Measurements from ENCODE around the gene MAN2A2. TPM values are rescaled to one million over a fixed set of nuclear protein-coding genes. Genes with fewer than 3 reads are reported as not detected.

Gene MAN2A2
- total RNA-seq, 1 experiment from 2014 or later, result 27.4 TPM

- Histone ChIP-seq H3K27me3 (ENCODE audit: insufficient read depth, low read length) (no peaks in the 10 kb centered on the region), H3K14ac (ENCODE audit: insufficient read depth, low read length) (no peak overlapping the region), H3K27ac (ENCODE audit: insufficient read length, low read depth, low read length) (no peak overlapping the region), H4K5ac (ENCODE audit: insufficient read length, low read depth, low read length) (no peak overlapping the region), H3K56ac (ENCODE audit: insufficient read length, low read depth, low read length) (no peak overlapping the region), H2AK5ac (ENCODE audit: insufficient read length, low read length) (no peak overlapping the region), H3K79me1 (ENCODE audit: insufficient read depth, low read depth, low read length, poor library complexity, severe bottlenecking) (no peaks in the 10 kb centered on the region), H3K4me2 (ENCODE audit: insufficient read depth, insufficient read length, low read length) (no peak overlapping the region), H3K79me2 (ENCODE audit: insufficient read depth, low read length) (no peaks in the 10 kb centered on the region), H2BK5ac (ENCODE audit: insufficient read length, low read length) (no peak overlapping the region), H3K9ac (ENCODE audit: extremely low read depth, insufficient read length, low read length) (no peak overlapping the region), H3K9me3 (ENCODE audit: control insufficient read depth, low read depth, low read length) (no peaks in the 10 kb centered on the region), H4K91ac (ENCODE audit: insufficient read length, low read depth, low read length) (no peak overlapping the region), H3K18ac (ENCODE audit: insufficient read length, low read depth, low read length) (no peak overlapping the region), H3K4ac (ENCODE audit: low read depth, low read length) (no peak overlapping the region), H3K23ac (ENCODE audit: insufficient read length, low read depth, low read length) (no peak overlapping the region), H3K4me1 (ENCODE audit: insufficient read depth, low read length) (no peaks in the 10 kb centered on the region), H4K20me1 (ENCODE audit: control insufficient read depth, insufficient read depth, insufficient read length) (no peaks in the 10 kb centered on the region), H4K8ac (replicated peaks; ENCODE audit: insufficient read length, low read depth, low read length) (no peak overlapping the region), H2BK15ac (ENCODE audit: low read depth, low read length) (no peak overlapping the region), H2BK20ac (ENCODE audit: low read depth, low read length, poor library complexity, severe bottlenecking) (no peak overlapping the region), H2AFZ (ENCODE audit: low read length) (no peak overlapping the region), H2BK120ac (ENCODE audit: low read depth, low read length, poor library complexity, severe bottlenecking) (no peak overlapping the region), H3K23me2 (ENCODE audit: insufficient read length, low read depth, low read length, poor library complexity, severe bottlenecking) (no peaks in the 10 kb centered on the region), H3T11ph (ENCODE audit: low read length) (no peak overlapping the region), H2BK12ac (ENCODE audit: insufficient read length, low read depth, low read length) (no peak overlapping the region)
- DNase-seq, result no peak
- Mint-ChIP-seq H3K4me1 (peaks cover 3 to 8% of the 10 kb centered on the region in 2 experiments; a peak in 2 of 4 replicates), H3K36me3 (ENCODE audit: insufficient read depth in 1 of 3, low read depth in 3 of 3) (peaks cover 2 to 47% (median 7%) of the 10 kb centered on the region in 3 experiments; a peak in 5 of 7 replicates), H3K27ac (no peak overlapping the region; a peak in 1 of 7 replicates), H3K27me3 (ENCODE audit: low read depth) (no peaks in the 10 kb centered on the region), H3K4me3 (no peak overlapping the region), H3K9me3 (no peaks in the 10 kb centered on the region)
- no peak for TF ChIP-seq CTCF (conservative IDR thresholded peaks at IDR 0.05)
- WGBS (ENCODE audit: extremely low coverage, insufficient read length, low lambda C conversion rate), result no CpG with 5 or more reads among the region's 30 CpGs
Measured at GRCh38 chr15:90911906-90912769, 9.0 kb downstream of the MAN2A2 start.

Measured in H9 (cell line).